Vagina (tissue), 2 donors: Measurements from ENCODE around the gene GOLGA2. TPM values are rescaled to one million over a fixed set of nuclear protein-coding genes. Genes with fewer than 3 reads are reported as not detected.

Experiments
- DNase-seq, 2 donors: peaks; one replicate each; pipeline ENCODE4 v3.0.0-alpha.2; 2017; ENCODE audit errors: extremely low spot score in 2 of 2
- H3K27ac ChIP-seq: fragments of 200-600 bp; sonication (generic); one replicate; pipeline ENCODE4 v1.5.1; 2019
- H3K27me3 ChIP-seq: fragments of 200-600 bp; sonication (generic); one replicate; pipeline ENCODE4 v1.5.1; 2019
- H3K36me3 ChIP-seq, 2 donors: fragments of 200-600 bp; sonication (generic); one replicate each; pipeline ENCODE4 v1.5.1; 2017 to 2019
- H3K4me1 ChIP-seq: fragments of 200-600 bp; sonication (generic); one replicate; pipeline ENCODE4 v1.5.1; 2019
- H3K4me3 ChIP-seq, 2 donors: fragments of 200-600 bp; sonication (generic); 1 replicate in 1 of 2; 2 replicates in 1 of 2; pipeline ENCODE4 v1.5.1; 2016 to 2019
- H3K9me3 ChIP-seq: fragments of 200-600 bp; sonication (generic); one replicate; pipeline ENCODE4 v1.5.1; 2019
- CTCF ChIP-seq, 3 experiments: fragments of 450-650 bp in 2 of 3; fragments of 200-600 bp in 1 of 3; sonication (generic) in 1 of 3; IDR thresholded peaks; one replicate each; pipeline ENCODE4 v1.5.1; 2017 to 2019; ENCODE audit warnings: antibody characterized with exemption in 3 of 3, mild to moderate bottlenecking in 2 of 3, moderate library complexity in 2 of 3
- POLR2A ChIP-seq, 2 donors: fragments of 450-650 bp; IDR thresholded peaks; one replicate each; pipeline ENCODE4 v1.6.1; 2017; ENCODE audit warnings: antibody characterized with exemption in 2 of 2, mild to moderate bottlenecking in 2 of 2, moderate library complexity in 2 of 2
- POLR2AphosphoS5 ChIP-seq, 2 donors: sonication (generic); formaldehyde crosslinking; IDR thresholded peaks; one replicate each; pipeline ENCODE4 v1.9.0; 2017; ENCODE audit warnings: antibody characterized with exemption in 2 of 2, mild to moderate bottlenecking in 2 of 2, low read depth in 1 of 2; ENCODE audit not compliant: insufficient read depth in 1 of 2
- intact Hi-C: fragments of 100-400 bp; cut with DNase I; formaldehyde crosslinking; loops from one replicate; pipeline ENCODE4 v1.15.1; 2023
- total RNA-seq: library from RNA; depleted of rRNA; stranded (reverse); fragments of >200 nt; gene quantifications from one replicate; pipeline ENCODE4 v1.2.3, GENCODE V29; 2016

GOLGA2 gene
- total RNA-seq, 1 donor from 2014 or later = 84.5 TPM

GRCh38 chr9:128276008-128276573 is 284 bp upstream of the GOLGA2 start, which contains the start of gene SWI5:
TSS of gene SWI5 (plus strand) at chr9:128276276.
- Histone ChIP-seq H3K27ac (peak within 1 kb of the TSS; percentile 92), H3K27me3 (no peaks in the 10 kb centered on the region), H3K9me3 (no peaks in the 10 kb centered on the region), H3K4me1 (peaks cover 45% of the 10 kb centered on the region), H3K36me3 (peaks cover 0 to 21% of the 10 kb centered on the region in 2 donors), H3K4me3 (peak within 1 kb of the TSS; percentile 89 to 99)
- DNase-seq = peak; percentile 98 to 99
- intact Hi-C loops = no loop called here
- peak; percentile 94 to 99 for TF ChIP-seq POLR2AphosphoS5 (IDR thresholded peaks at IDR 0.05; ENCODE audit: insufficient read depth in 1 of 2, low read depth in 1 of 2)
- TF ChIP-seq POLR2A (IDR thresholded peaks at IDR 0.05) = peak in 1 of 2 donors; percentile 96
- no peak for TF ChIP-seq CTCF (IDR thresholded peaks at IDR 0.05)

- peaks cover 0 to 25% of the 10 kb centered on the region in 2 donors for H3K36me3 ChIP-seq
- DNase-seq = no peak
- no peak for TF ChIP-seq POLR2A (IDR thresholded peaks at IDR 0.05)
- TF ChIP-seq POLR2AphosphoS5 (IDR thresholded peaks at IDR 0.05; ENCODE audit: insufficient read depth in 1 of 2, low read depth in 1 of 2) = no peak
- TF ChIP-seq CTCF (IDR thresholded peaks at IDR 0.05) = no peak
- H3K27me3 ChIP-seq = no peaks in the 10 kb centered on the region
- H3K4me3 ChIP-seq = peak overlapping the region; percentile 89 to 99
- intact Hi-C loops = no loop called here
- no peaks in the 10 kb centered on the region for H3K9me3 ChIP-seq
- H3K27ac ChIP-seq = peak overlapping the region; percentile 92
- H3K4me1 ChIP-seq = peaks cover 47% of the 10 kb centered on the region
Measured at GRCh38 chr9:128274245-128274644, 1.6 kb downstream of the GOLGA2 start.

DNA sequence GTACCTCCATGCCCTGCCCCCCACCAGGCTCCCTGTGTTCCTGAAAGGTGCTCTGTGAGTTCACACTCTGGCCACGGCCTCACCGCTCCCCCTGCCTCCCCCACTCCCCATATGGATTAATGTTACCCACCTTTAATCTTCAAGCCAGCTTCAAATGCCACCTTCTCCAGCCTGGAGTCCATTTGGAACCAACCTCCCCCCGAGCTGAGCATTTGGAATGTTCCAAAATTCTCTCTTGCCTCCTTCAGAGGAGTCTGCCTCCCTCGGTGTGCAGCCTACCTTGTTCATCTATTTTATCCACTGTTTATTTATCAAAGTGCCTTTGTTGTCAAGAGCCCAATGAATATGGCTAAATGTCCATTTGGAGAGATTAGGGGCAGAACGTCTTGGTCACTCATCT is 4.3 kb downstream of the GOLGA2 start:
- TF ChIP-seq POLR2A (IDR thresholded peaks at IDR 0.05) = no peak
- no peak for TF ChIP-seq CTCF (IDR thresholded peaks at IDR 0.05)
- TF ChIP-seq POLR2AphosphoS5 (IDR thresholded peaks at IDR 0.05; ENCODE audit: insufficient read depth in 1 of 2, low read depth in 1 of 2) = no peak

DNA sequence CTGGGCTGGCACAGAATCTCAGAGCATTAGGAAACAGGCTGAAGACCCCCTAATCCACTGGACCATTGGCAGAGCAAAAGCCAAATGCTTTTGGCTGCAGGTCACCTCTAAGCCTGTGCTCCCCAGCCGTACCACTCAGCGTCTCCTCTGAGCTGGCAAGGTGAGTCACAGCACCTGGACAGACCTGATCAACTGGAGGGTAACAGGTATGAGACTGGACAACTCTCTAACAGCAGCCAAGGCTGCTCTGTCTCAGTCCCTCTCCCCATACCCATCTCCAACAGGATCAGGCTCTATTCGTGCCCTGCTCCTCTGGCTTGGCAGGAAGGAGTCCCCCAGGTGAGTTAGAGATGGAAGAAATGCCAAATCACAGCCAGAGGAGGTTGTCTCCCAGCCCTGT is 4.7 kb downstream of the GOLGA2 start:
- intact Hi-C loops = no loop called here
- H3K27ac ChIP-seq = no peak overlapping the region
- no peaks in the 10 kb centered on the region for H3K27me3 ChIP-seq
- TF ChIP-seq POLR2A (IDR thresholded peaks at IDR 0.05) (no peak), CTCF (IDR thresholded peaks at IDR 0.05) (no peak), POLR2AphosphoS5 (IDR thresholded peaks at IDR 0.05; ENCODE audit: insufficient read depth in 1 of 2, low read depth in 1 of 2) (no peak)
- H3K36me3 ChIP-seq = peaks cover 0 to 32% of the 10 kb centered on the region in 2 donors
- H3K4me3 ChIP-seq = no peak overlapping the region
- peaks cover 39% of the 10 kb centered on the region for H3K4me1 ChIP-seq
- no peak for DNase-seq
- no peaks in the 10 kb centered on the region for H3K9me3 ChIP-seq

More for the DNA sequence above, 4.3 kb downstream of the GOLGA2 start:
- Histone ChIP-seq H3K9me3 (no peaks in the 10 kb centered on the region), H3K4me3 (no peak overlapping the region), H3K27ac (no peak overlapping the region), H3K36me3 (peaks cover 0 to 32% of the 10 kb centered on the region in 2 donors), H3K4me1 (peaks cover 39% of the 10 kb centered on the region), H3K27me3 (no peaks in the 10 kb centered on the region)
- no peak for DNase-seq
- intact Hi-C loops = no loop called here

- no peak for DNase-seq
- Histone ChIP-seq H3K4me3 (no peak overlapping the region), H3K27ac (no peak overlapping the region), H3K36me3 (peaks cover 0 to 48% of the 10 kb centered on the region in 2 donors), H3K27me3 (no peaks in the 10 kb centered on the region), H3K4me1 (peaks cover 13% of the 10 kb centered on the region), H3K9me3 (no peaks in the 10 kb centered on the region)
- TF ChIP-seq POLR2AphosphoS5 (IDR thresholded peaks at IDR 0.05; ENCODE audit: insufficient read depth in 1 of 2, low read depth in 1 of 2) = no peak
- TF ChIP-seq POLR2A (IDR thresholded peaks at IDR 0.05) = no peak
- no peak for TF ChIP-seq CTCF (IDR thresholded peaks at IDR 0.05)
- intact Hi-C loops = no loop called here
Measured at GRCh38 chr9:128266868-128267590, 8.8 kb downstream of the GOLGA2 start.
